Measurements from ENCODE around the gene COL5A1.
"Not testable (repeated sequence)": the region's sequence is repeated elsewhere in the genome, so short reads cannot be mapped to it uniquely, and the experiment has no call there.

The COL5A1 gene

GRCh38 chr9:134637696-134638501, 3.7 kb upstream of the COL5A1 start:
- in situ Hi-C loops (cut with HindIII; ENCODE audit: low sequenced_read_pairs): loop anchor here (5.0 kb wide), 1 partner anchor 66 kb away; no protein-coding TSS in a partner anchor

- in situ Hi-C loops (cut with HindIII; ENCODE audit: low sequenced_read_pairs): loop anchor here (5.0 kb wide), 1 partner anchor 66 kb away; no protein-coding TSS in a partner anchor
Observed at GRCh38 chr9:134638502-134639090, 3.0 kb upstream of the COL5A1 start.

- in situ Hi-C loops (cut with HindIII; ENCODE audit: low sequenced_read_pairs): loop anchor here (5.0 kb wide), 1 partner anchor 68 kb away; no protein-coding TSS in a partner anchor
Observed at GRCh38 chr9:134639994-134640393, 1.6 kb upstream of the COL5A1 start.

DNA sequence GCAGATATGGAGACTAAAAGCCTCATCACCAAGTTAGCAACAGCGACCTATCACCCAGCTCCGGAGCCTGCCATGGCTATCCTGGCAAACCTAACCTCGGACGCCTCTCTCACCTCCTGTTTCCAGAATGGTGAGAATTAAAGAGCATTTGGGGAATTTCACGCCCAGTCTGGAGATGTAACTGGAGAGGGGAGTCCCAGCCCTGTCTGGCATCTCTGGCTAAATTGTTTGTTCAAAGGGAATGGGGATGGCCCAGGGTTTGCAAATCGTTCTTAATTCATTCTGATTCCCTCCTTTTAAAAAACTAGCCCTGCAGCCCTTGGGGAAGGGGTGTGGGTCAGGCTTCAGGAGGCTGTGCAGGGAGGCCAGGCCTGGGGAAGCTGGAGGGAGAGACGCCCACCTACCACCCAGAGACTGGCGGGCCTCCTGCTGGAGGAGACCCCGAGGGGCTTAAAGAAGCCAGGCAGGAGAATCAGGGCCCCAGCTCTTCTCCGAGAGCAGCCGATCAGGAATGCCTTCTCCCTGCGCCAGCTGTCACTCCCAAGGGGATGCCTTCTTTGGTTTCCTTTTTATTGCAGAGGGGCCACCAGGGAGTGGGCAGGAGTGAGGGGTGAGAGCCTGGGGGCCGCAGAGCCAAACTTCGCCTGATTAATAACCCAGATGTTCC, 964 bp upstream of the COL5A1 start:
- in situ Hi-C loops (cut with HindIII; ENCODE audit: low sequenced_read_pairs): no loop called here

- in situ Hi-C loops (cut with HindIII; ENCODE audit: low sequenced_read_pairs): no loop called here
Observed at GRCh38 chr9:134641990-134642384, 384 bp downstream of the COL5A1 start.

GRCh38 chr9:134642385-134643181, 980 bp downstream of the COL5A1 start:
- in situ Hi-C loops (cut with HindIII; ENCODE audit: low sequenced_read_pairs): no loop called here

DNA sequence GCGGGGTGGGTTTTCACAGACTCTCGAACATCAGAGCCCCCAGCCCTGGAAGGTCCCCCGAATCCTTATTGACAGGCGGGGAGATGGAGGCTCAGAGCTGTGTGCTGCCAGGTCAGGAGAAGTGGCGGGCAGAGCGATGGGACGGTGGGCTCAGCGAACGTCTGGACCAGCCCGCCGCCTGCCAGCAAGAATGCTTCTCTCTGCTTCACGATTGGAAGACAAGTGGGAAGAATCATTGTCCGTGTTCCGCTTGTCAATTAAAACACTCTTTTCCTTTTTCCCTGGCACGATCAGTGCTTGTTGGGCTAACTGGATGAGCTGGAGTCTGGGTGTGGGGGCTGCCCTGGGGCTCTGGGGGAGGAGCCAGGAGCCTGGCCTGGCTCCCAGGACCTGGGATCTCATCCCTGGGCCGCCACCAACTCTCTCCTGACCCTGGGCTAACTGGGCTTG, 1.6 kb downstream of the COL5A1 start:
- in situ Hi-C loops (cut with HindIII; ENCODE audit: low sequenced_read_pairs): no loop called here

DNA sequence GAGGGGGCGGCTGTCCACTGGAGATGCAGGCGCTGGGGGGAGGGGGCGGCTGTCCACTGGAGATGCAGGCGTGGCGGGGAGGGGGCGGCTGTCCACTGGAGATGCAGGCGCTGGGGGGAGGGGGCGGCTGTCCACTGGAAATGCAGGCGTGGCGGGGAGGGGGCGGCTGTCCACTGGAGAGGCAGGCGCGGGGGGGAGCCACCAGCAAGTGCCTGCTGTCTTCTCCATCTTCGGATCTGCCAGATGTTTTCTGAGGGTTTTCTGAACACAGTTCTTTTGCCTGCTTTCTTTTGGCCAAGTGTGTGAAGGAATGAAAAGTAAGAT, 2.8 kb downstream of the COL5A1 start:
- in situ Hi-C loops (cut with HindIII; ENCODE audit: low sequenced_read_pairs): not testable (repeated sequence)

DNA sequence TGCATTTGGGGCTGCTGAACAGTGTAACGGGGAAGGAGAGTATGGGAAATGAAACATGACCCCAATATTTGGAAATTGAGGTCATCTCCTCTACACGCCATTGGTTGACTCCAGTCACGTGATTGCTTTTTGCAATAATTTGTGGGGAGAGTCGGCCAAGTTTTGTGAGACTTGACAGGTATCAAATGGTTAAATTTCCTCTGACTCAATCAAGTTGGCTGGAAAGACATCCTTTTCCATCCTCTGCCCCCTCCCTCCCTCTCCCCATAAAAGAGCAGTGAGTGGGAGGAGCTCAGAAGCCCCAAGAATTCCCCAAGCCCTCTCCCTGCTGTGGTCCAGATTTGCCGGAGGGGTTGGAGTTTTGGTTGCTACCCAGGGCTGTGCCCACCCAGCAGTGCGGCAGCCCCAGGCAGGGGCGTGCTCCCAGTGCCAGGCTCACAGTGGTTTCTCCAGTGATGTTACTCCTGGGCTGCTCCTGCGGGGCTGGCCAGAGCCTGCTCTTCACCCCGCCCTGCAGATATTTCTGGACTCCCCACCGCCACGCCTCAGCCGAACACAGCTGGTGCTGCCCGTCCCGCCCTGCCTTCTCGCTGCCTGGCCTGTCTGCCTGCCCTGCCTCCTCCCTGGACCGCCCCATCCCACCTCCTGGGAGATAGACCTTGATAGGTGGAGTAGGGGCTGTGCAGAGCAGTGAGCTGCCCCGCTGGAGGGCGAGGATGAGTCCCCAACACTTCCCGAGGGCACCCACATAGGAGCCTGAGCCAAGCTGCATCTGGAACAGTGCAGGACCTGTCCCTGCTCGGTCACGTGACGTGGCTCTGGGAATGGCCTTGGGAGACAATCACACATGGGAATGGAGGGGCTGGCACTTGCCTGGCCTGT, 3.4 kb downstream of the COL5A1 start:
- in situ Hi-C loops (cut with HindIII; ENCODE audit: low sequenced_read_pairs): loop anchor here (5.0 kb wide), 1 partner anchor 188 kb away; no protein-coding TSS in a partner anchor

DNA sequence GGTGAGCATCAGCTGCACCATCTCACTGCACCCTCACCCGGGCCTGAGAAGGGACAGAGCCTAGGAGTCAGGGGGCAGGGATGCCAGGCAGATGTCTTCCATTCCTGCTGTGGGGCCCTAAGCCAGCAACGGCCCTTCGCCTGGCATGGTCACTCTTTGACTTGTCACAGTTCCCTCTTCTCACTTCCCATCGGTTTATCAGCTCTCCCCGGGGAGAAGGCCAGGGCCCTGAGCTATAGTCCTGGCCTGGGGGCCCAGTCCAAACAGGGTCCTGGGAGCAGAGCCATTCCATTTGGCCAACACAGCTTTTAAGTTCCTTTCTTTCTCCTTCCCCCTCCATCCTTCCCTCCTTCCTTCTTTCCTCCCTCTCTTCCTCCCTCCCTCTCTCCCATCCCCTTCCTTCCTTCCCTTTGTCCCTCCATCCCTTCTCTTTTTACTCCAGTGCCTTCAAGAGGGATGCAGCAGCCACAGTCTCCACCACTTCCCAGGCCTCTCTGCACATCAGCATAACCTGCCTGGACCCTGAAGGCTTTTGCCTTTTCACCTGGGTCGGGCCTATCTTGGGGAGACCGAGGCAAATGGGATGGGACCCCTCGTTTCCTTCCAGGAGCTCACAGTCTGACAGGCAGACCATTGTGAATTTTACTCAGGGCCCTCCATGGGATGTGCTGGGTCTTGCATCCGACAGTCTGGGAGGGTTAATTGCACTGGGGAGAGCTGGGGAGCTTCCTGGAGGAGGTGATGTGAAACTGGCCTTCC, 4.2 kb downstream of the COL5A1 start:
- in situ Hi-C loops (cut with HindIII; ENCODE audit: low sequenced_read_pairs): loop anchor here (5.0 kb wide), 1 partner anchor 188 kb away; no protein-coding TSS in a partner anchor

DNA sequence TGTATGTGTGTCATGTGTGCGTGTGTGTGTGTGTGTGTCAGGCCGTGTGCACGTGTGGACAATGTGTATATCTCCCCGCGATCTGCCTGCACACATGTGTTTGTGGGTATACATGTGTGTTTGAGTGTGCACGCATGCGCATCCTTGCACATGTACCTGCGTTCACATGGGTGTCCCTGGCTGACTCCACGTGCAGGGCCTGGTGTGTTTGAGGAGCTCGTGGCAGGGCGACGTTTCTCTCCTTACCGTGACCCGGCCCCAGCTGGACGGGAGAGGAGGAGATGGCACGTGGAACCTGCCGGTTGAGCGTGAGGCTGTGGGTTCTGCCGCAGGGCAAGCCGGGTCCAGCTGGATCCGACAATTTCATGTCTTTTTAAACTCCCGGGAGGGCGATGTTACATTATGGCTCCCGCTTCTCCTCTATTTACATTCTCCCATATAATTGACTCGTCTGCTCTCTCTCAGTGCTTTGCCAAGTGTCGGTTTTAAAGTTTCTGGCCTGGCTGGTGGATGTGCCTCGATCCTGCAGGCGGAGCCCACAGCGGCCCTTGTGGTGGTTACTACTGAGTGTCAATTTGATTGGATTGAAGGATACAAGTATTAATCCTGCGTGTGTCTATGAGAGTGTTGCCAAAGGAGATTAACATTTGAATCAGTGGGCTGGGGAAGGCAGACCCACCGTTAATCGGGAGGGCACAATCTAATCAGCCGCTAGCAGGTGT, 5.9 kb downstream of the COL5A1 start:
- in situ Hi-C loops (cut with HindIII; ENCODE audit: low sequenced_read_pairs): loop anchor here (5.0 kb wide), 1 partner anchor 190 kb away; no protein-coding TSS in a partner anchor

DNA sequence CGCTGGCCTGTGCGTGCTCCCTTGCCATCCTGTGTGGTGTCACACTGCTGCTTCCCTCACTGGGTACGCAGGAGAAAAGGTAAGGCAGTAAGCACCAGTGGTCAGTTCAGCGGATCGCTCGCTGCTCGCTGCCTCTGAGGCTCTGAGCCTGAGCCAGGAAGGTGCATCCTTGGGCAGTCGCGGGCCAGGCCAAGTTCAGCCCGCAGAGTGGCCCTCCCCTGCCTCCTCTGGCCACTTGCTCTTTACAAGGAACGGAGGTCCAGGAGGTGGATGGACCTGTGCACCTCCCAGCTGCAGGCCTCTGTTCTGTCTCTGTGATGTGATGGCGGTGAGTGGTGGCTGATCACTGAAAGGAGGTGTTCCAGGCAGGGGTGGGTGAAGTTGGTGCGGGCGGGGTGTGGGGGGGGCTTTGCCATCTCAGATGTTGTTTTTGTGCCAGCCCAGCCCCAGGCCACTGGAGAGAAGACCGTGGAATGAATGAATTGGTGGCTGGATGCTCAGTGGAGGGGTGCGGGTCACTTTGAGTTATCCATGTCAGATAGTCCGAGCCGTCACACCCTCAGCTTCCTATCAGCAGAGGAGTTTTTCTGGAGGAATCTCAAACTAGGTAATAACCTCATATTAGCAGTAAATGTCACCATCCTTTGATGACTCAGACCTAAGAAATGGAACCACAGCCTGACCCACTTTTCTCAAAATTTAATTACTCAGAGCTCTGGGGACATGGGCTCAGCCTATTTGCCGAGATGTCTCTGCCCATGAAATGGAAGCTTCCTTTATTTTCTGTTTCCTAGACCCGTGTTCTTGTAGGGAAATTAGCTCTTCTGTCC, 7.3 kb downstream of the COL5A1 start:
- in situ Hi-C loops (cut with HindIII; ENCODE audit: low sequenced_read_pairs): loop anchor here (5.0 kb wide), 1 partner anchor 192 kb away; no protein-coding TSS in a partner anchor

GRCh38 chr9:134650431-134651190, 9.0 kb downstream of the COL5A1 start:
- in situ Hi-C loops (cut with HindIII; ENCODE audit: low sequenced_read_pairs): no loop called here

DNA sequence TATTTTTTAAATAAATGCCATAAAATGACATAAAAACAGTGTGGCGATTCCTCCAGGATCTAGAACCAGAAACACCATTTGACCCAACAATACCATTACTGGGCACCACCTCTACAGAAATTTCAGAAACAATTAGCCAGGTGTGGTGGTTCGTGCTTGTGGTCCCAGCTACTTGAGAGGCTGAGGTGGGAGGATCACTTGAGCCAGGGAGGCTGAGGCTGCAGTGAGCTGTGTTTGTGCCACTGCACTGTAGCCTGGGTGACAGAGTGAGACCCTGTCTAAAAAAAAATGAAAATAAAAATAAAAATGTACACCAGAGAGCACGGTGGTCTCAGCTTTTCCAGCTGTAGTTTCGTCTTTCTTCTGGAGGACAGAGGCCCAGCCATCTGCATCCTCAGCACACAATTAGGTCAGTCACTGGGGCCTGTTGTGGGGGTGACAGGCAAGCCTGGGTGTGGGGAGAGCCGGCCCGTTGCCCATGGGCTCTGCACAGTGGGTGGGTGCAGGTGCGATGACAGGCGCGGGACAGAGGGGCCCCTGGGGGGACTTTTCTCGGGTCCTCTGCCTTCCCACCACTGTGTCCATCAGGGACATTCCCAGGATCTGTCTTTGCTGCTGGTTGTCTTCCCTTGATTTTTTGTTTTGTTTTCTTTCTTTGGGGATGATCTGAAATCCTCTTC, 9.8 kb downstream of the COL5A1 start:
- in situ Hi-C loops (cut with HindIII; ENCODE audit: low sequenced_read_pairs): no loop called here

DNA sequence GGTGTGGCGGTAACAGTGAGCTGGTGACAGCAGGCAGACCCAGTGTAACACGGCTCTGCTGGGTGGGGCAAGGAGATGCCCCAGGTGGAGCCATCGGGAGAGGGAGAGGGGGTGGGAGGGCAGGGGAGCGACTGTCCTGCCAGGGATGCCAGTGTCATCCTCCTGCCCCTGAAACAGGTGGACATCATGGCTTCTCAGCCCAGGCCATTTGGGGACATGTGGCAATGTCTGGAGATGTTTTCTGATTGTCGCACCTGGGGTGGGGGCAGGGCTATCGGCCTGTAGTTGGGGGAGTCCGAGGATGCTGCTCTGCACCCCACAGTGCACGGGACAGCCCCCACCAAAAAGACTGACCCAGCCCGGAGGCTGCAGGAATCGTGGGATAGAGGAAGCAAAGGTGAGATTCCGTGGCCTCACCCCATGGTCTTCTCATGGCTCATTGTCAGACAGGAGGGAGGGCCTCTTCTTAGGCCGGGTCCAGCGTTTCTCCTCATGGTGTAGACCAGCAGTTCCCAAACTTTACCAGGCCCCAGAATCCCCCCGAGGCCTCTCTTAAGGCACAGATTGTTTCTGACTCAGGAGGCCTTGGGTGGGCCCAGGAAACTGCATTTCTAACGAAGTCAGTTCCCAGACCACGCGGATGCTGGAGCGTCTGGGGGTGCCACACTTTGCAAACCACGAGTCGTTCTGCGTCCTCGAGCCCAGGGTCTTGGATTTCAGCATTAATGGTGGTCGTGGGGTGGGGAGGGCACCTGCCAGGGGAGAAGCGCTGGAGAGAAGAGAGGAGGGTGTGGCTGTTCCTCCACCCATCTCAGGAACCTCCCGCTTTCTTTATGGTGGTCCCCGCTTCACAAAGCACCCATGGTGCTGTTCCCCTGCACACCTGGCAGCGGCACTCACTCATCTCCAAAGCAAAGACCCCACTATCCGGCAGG, 11.0 kb downstream of the COL5A1 start:
- in situ Hi-C loops (cut with HindIII; ENCODE audit: low sequenced_read_pairs): no loop called here

All from endothelial cell of hepatic sinusoid (primary cell).